GM12891 (cell line): ENCODE data around the gene PROSER2.

Experiments used
- DNase-seq: peaks from one replicate; pipeline ENCODE4 v3.0.0; 2011; ENCODE audit warnings: low spot score; ENCODE audit not compliant: insufficient read length
- FAIRE-seq: peaks from 2 replicates; lab custom pipeline; 2011; peaks lifted over from hg19 to GRCh38; lab: Jason Lieb, UNC
- PAX5 ChIP-seq: IDR thresholded peaks from 2 replicates; pipeline ENCODE4 v1.6.1; 2011; ENCODE audit warnings: low read length, moderate library complexity, mild to moderate bottlenecking; ENCODE audit not compliant: insufficient read depth, severe bottlenecking
- POLR2A ChIP-seq: IDR thresholded peaks from 2 replicates; pipeline ENCODE4 v1.6.1; 2011; ENCODE audit warnings: low read depth, low read length, control low read depth
- POLR2AphosphoS5 ChIP-seq: IDR thresholded peaks from 2 replicates; pipeline ENCODE4 v1.6.1; 2011; ENCODE audit warnings: low read depth, low read length, control low read depth
- POU2F2 ChIP-seq: IDR thresholded peaks from 2 replicates; pipeline ENCODE4 v1.6.1; 2011; ENCODE audit warnings: low read depth, mild to moderate bottlenecking, control low read depth, low read length, moderate library complexity
- SPI1 ChIP-seq: IDR thresholded peaks from 2 replicates; pipeline ENCODE4 v1.6.1; 2011; ENCODE audit warnings: low read depth, low read length, control low read depth
- TAF1 ChIP-seq: IDR thresholded peaks from 2 replicates; pipeline ENCODE4 v1.6.1; 2011; ENCODE audit warnings: low read depth, low read length, control low read depth

The PROSER2 gene

DNA sequence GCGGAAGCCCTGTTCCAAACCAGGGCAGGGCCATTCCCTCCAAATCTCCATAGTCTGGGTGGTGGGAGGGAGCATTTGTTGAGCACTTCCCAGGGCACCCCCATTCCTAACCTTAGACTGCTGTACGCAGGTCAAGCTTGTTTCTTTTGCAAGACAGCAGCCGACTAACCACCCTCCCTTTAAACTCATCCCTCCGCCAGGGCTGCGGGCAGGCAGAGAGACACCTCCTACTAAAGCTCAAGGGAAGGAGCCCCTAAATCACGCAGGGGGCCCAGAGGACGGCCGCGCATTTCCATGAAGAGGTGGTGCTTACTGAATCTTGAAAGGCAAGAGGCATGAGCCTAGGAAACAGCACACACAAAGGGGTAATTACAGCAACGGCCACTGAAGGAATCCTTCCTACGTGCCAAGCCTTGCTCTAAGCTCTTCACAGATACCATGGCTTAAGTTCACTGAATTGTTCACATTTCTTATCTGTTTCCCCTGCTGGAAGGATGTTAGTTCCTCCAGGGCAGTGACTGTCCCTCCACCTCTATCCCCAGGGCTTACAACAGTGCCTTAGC is 90.0 kb downstream of the PROSER2 start:
- FAIRE-seq (no peak), DNase-seq (no peak)
- TF ChIP-seq POLR2A (no peak), TAF1 (no peak), POU2F2 (no peak), PAX5 (no peak), SPI1 (no peak), POLR2AphosphoS5 (no peak)

DNA sequence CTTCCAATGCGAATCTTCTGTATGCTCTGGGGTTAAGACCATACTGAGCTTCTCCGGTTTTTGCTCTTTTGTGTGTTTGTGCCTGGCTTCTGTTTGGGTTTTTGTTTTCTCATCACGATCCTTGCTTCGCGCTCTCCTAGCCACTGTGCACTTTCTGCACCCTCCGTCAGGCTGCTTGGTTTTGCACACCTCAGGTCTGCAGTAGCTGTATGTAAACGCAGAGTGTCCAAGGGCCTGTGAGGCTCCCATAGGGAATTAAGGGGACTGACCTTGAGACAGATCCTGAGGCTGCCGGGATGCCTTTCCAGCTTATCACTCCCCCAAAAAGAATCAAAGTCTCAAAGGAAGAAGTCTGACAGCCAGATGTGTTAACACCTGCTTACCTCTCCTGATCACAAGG is 95.2 kb downstream of the PROSER2 start:
- TF ChIP-seq SPI1 (no peak), PAX5 (no peak), POU2F2 (no peak), TAF1 (no peak), POLR2A (no peak), POLR2AphosphoS5 (no peak; the same call in 1 of the 2 replicates)
- no peak for FAIRE-seq
- DNase-seq = no peak

GRCh38 chr10:11919271-11919670 is 96.1 kb downstream of the PROSER2 start:
- TF ChIP-seq TAF1 = no peak
- TF ChIP-seq POLR2A = no peak
- TF ChIP-seq POU2F2 = no peak
- TF ChIP-seq PAX5 = no peak
- TF ChIP-seq POLR2AphosphoS5 = no peak
- TF ChIP-seq SPI1 = no peak
- FAIRE-seq (no peak), DNase-seq (no peak)
